Omental fat pad (tissue), 4 donors: Measurements from ENCODE around the gene COX5B. TPM values are rescaled to one million over a fixed set of nuclear protein-coding genes. Genes with fewer than 3 reads are reported as not detected.

Experiments used
- ATAC-seq: fragments of 150-250 bp; one replicate; pipeline ENCODE4 v1.9.1; 2016; ENCODE audit warnings: mild to moderate bottlenecking, moderate library complexity; ENCODE audit not compliant: low FRiP score
- DNase-seq: peaks from one replicate; pipeline ENCODE4 v3.0.0-alpha.2; 2019; ENCODE audit warnings: low spot score
- total RNA-seq, 4 donors: library from RNA; depleted of rRNA; stranded (reverse); fragments of >200 nt; gene quantifications; one replicate each; pipeline ENCODE4 v1.1.0, GENCODE V29; 2016
- TF ChIP-seq, protein P1 (sequence below), 3 donors: fragments of 450-650 bp; IDR thresholded peaks; one replicate each; pipeline ENCODE4 v1.5.1; 2016 to 2017; ENCODE audit warnings: antibody characterized with exemption in 3 of 3, mild to moderate bottlenecking in 3 of 3, moderate library complexity in 2 of 3

COX5B gene
- total RNA-seq, 4 donors from 2014 or later: 204 to 415 (median 362) TPM

DNA sequence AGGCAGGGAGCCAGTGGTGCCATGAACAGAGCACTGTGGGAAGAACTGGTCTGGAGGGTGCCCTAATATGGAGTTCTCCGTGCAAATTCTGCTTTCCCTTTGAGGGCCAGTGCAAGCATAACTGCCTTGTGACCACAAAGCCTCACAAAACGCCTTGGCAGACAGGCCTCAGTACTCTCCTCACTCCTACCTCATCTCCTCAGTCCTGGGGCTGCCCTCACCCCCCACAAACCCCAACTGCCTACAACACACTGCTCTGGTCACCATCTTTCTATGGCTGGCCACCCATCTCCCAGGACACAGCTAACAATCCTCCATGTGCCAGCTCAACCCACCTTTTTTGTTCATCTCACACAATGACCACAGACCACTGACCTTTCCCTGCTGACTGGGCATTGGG lies 8.9 kb downstream of the COX5B start:
- ATAC-seq (no peak), DNase-seq (no peak)
- TF ChIP-seq, protein P1, sequence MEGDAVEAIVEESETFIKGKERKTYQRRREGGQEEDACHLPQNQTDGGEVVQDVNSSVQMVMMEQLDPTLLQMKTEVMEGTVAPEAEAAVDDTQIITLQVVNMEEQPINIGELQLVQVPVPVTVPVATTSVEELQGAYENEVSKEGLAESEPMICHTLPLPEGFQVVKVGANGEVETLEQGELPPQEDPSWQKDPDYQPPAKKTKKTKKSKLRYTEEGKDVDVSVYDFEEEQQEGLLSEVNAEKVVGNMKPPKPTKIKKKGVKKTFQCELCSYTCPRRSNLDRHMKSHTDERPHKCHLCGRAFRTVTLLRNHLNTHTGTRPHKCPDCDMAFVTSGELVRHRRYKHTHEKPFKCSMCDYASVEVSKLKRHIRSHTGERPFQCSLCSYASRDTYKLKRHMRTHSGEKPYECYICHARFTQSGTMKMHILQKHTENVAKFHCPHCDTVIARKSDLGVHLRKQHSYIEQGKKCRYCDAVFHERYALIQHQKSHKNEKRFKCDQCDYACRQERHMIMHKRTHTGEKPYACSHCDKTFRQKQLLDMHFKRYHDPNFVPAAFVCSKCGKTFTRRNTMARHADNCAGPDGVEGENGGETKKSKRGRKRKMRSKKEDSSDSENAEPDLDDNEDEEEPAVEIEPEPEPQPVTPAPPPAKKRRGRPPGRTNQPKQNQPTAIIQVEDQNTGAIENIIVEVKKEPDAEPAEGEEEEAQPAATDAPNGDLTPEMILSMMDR (IDR thresholded peaks at IDR 0.05): no peak

DNA sequence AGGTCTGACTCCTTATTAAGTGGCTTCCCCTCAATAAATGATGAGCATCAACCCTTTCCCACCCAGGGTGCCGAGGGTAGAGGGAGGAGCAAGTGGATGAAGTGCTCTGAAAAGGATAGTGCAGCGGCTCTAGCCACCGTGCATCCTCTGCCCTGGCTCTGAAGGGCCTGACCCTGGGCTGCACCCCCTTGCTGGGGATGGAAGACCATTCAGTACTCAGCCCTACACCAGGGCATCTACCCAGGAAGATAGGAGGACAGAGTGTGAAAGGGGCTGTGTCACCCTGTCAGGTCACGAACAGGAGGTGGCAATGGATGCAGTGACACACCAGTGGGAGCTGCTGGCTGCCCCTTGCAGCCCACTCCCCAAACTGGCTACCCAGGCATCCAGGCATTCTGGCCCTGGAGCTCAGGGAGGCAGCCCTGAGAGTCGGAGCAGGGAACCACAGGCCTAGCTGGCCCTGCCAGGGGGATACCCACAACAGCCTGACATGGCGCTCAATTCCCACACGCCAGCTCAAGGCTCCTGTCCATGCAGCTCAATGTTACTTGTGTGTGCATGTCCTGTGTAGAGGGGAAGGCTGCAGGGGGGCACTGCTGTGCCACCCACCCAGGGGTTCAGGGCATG lies 10.4 kb downstream of the COX5B start:
- ATAC-seq: no peak
- TF ChIP-seq, protein P1 (IDR thresholded peaks at IDR 0.05): no peak
- DNase-seq: no peak

DNA sequence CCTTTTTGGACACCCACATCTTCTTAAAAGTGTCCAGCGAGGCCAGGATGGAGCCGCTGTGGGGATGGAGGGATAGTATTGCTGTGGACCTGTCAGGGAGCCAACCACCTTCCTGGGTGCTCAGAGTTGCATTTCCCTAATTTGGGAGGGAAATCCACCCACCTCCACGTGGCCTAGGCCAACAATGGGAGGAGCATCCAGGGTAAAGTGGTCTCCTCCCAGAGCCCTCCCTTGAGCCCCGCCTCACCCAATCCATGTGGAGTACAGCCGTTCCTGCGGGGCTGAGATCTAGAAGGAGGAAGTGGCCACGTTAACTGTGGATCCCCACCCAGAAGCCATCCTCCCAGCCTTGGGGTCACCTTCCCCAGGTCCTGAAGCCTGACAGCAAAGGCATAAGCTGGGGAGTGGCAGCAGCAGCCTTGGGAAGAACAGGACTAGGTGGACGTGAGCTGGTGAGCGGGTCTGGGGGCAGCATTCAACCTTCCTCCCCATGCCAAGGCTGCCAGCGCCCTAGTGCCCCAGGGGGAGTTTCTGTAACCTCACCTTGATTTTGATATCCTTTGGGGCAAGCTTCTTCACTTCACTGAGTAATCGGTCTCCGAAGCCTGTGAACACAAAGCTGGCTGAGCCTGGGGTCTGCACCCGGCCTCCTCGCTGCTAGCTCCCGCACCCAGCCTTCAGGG lies 11.2 kb downstream of the COX5B start:
- DNase-seq (no peak), ATAC-seq (no peak)
- TF ChIP-seq, protein P1 (IDR thresholded peaks at IDR 0.05): no peak

DNA sequence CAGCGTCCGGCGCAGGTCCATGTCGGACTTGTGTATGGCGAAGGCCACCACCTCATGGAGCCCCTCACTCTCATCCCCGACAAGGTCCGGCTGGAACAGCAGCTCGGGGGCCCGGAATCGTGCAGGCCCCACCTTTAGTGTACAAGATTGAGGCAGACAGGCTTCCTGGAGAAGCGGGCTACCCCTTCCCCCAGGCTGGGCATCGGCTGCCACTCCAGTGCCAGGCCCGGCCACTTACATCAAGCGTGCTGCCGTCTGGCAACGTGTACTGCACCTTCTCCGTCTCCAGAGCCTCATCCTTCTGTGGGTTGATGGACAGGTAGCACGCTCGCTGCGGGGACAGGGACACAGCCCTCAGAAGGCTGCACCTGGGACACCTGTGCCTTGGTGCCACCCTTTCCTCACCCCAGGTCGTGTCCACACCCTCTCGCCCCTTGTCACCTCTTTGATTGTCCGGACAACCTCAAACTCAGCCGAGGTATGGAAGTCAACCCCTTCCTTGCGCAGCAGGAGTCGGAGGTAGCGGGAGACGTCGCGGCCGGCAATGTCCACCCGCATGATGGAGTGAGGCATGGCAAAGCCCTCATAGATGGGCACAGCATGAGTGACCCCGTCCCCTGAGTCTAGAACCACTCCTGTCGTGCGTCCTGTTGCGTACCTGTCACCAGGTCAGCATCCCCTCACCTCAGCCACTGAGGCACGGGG lies 12.3 kb downstream of the COX5B start:
- ATAC-seq: no peak
- DNase-seq: no peak

DNA sequence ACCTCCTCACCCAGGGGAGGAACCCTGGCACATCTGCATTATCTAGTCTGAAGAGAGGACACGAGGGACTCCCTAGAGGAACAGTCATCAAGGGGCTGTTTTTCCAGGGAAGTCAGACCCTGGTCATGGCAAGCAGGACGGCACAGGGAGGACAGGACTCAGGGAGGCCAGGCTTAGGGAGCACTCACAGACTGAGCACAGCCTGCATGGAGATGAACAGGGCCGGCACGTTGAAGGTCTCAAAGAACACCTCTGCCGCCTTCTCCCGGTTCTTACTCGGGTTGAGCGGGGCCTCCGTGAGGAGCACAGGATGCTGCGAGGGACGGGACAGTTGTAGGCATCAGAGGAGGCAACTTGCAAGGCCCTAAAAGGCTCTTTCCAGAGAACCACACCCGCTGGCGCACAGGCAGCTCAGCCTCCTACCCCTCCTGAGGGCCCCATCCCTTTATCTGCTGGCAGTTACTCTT lies 12.9 kb downstream of the COX5B start:
- DNase-seq (no peak), ATAC-seq (no peak)
- TF ChIP-seq, protein P1 (IDR thresholded peaks at IDR 0.05): no peak

More for the DNA sequence above, 12.3 kb downstream of the COX5B start:
- TF ChIP-seq, protein P1 (IDR thresholded peaks at IDR 0.05): no peak

DNA sequence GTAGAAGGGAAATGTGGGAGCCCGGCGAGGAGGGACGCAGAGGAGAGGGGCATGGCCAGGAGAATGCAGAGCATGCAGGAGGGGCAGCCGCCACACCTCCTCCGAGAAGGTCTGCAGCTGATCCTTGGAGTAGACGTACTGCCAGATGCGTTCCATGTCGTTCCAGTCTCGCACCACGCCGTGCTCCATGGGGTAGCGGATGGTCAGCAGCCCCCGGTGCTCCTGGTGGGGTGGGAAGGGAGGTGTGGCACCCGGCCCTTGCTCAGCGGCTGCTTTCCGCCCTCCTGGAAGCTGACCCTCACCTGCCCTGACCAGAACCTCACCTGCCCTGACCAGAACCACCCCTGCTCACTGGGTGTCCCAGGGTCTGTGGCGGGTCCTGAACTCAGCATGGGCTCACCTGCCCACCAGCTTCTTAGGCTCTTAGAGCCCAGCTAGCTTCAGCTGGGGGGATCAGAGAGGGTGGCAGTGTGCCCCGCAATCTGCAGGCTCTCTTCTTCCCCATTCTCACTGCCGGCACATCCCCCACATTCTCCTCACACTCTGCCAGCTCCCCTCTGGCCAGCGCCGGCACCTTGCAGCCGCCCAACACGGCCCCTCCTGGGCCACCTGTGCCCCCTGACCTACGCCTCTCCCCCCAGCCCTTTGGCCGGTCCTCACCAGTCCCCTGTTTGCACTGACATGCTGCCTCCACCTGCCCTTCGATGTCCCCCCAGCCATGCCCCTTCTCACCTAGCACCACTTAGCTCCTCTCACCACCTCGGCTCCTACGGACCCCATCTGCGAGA lies 13.6 kb downstream of the COX5B start:
- no peak for DNase-seq
- TF ChIP-seq, protein P1 (IDR thresholded peaks at IDR 0.05): no peak
- ATAC-seq: no peak
